Tibial nerve (tissue), 3 donors: ENCODE results near the gene AKT2.

Experiments used
- POLR2A ChIP-seq, 2 donors: fragments of 450-650 bp; IDR thresholded peaks; one replicate each; pipeline ENCODE4 v1.6.1; 2017; ENCODE audit warnings: antibody characterized with exemption in 2 of 2, mild to moderate bottlenecking in 2 of 2, moderate library complexity in 2 of 2
- TF ChIP-seq, protein P1 (sequence below), 5 experiments: fragments of 200-600 bp in 3 of 5; fragments of 450-650 bp in 2 of 5; sonication (generic) in 3 of 5; IDR thresholded peaks; one replicate each; pipeline ENCODE4 v1.5.1; 2016 to 2019; ENCODE audit warnings: antibody characterized with exemption in 5 of 5, mild to moderate bottlenecking in 3 of 5, moderate library complexity in 2 of 5

DNA sequence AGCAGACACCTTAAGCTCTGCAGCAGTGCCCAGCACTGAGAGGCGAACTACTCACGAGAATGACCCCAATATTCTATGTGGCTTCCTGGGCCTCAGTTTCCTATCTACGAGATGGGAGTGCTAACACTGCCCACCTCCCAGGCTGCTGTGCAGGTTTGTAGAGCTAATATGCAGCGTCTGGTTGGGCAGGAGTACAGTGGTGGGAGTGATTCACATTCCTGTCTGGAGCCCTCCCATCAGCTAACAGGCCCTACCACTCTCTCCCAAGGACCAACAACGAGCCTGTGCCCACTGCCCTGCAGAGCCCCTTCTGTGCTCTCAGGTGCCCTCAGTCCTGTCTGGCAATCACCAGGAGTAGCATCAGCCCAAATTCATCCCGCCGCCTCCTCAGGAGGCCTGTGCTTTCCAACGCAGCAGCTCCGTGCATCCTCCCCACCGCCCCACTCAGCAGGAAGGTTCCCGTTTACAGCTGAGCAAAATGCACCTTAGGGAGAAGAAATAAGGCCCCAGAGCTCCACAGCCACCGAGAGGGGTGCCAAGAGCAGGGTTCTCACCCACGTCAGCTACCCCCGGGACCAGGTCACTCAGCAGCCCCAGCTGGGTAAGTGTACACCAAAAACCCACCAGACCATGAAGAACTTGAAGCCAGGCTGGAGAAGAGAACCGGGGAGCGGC lies 6.6 kb downstream of the AKT2 start:
- TF ChIP-seq, protein P1, sequence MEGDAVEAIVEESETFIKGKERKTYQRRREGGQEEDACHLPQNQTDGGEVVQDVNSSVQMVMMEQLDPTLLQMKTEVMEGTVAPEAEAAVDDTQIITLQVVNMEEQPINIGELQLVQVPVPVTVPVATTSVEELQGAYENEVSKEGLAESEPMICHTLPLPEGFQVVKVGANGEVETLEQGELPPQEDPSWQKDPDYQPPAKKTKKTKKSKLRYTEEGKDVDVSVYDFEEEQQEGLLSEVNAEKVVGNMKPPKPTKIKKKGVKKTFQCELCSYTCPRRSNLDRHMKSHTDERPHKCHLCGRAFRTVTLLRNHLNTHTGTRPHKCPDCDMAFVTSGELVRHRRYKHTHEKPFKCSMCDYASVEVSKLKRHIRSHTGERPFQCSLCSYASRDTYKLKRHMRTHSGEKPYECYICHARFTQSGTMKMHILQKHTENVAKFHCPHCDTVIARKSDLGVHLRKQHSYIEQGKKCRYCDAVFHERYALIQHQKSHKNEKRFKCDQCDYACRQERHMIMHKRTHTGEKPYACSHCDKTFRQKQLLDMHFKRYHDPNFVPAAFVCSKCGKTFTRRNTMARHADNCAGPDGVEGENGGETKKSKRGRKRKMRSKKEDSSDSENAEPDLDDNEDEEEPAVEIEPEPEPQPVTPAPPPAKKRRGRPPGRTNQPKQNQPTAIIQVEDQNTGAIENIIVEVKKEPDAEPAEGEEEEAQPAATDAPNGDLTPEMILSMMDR (IDR thresholded peaks at IDR 0.05) = no peak
- no peak for TF ChIP-seq POLR2A (IDR thresholded peaks at IDR 0.05)
